IMR-90 (cell line): ENCODE data around the gene RAET1E. TPM values are rescaled to one million over a fixed set of nuclear protein-coding genes. Genes with fewer than 3 reads are reported as not detected.
A peak's percentile ranks its signal among the peaks of the same experiment; 100 is the strongest.

Experiments
- ATAC-seq: fragments of 200-7000 bp; cut with Tn5 transposase; 2 replicates; pipeline ENCODE4 v1.9.1; 2020; ENCODE audit warnings: low read depth, mild to moderate bottlenecking, moderate library complexity
- BruUV-seq: library from RNA; stranded (reverse); fragments of 400-500 nt; replicated peaks from 2 replicates; lab custom pipeline; 2021; lab: Mats Ljungman, UMichigan
- CTCF ChIA-PET: fragments of 300-600 bp; formaldehyde crosslinking; extraction: SDS; loops from one replicate; lab custom pipeline; 2021; ENCODE audit warnings: antibody characterized with exemption; lab: Yijun Ruan, JAX
- POLR2A ChIA-PET: fragments of 300-600 bp; sonication (Branson Sonifier 250); formaldehyde crosslinking; loops from one replicate; lab custom pipeline; 2022; ENCODE audit warnings: antibody characterized with exemption; ENCODE audit not compliant: unreplicated experiment; lab: Charles Lee
- DNase-seq: peaks from one replicate; pipeline ENCODE4 v3.0.0; 2013
- H2AFZ ChIP-seq: replicated peaks from 2 replicates; pipeline ENCODE3; 2013; ENCODE audit warnings: low read length, mild to moderate bottlenecking; ENCODE audit not compliant: poor library complexity
- H2AK5ac ChIP-seq: 2 replicates; pipeline ENCODE4 v1.6.1; 2013; ENCODE audit warnings: low read depth, low read length, inconsistent platforms
- H2AK9ac ChIP-seq: replicated peaks from 2 replicates; pipeline ENCODE3; 2013; ENCODE audit warnings: mild to moderate bottlenecking, low read depth, low read length, moderate library complexity; ENCODE audit not compliant: poor library complexity
- H2BK120ac ChIP-seq: 2 replicates; pipeline ENCODE4 v1.6.1; 2013; ENCODE audit warnings: low read depth, low read length, inconsistent platforms
- H2BK15ac ChIP-seq: 3 replicates; pipeline ENCODE4 v1.6.1; 2013; ENCODE audit warnings: low read depth, low read length, inconsistent platforms
- H2BK20ac ChIP-seq: 2 replicates; pipeline ENCODE4 v1.6.1; 2013; ENCODE audit warnings: low read depth, mild to moderate bottlenecking, inconsistent platforms, low read length, moderate library complexity
- H2BK5ac ChIP-seq: 2 replicates; pipeline ENCODE4 v1.6.1; 2013; ENCODE audit warnings: mild to moderate bottlenecking, low read depth, low read length, inconsistent platforms; ENCODE audit not compliant: poor library complexity, severe bottlenecking
- H3K14ac ChIP-seq: replicated peaks from 2 replicates; pipeline ENCODE4 v1.6.1; 2013; ENCODE audit warnings: low read depth, low read length, inconsistent platforms
- H3K18ac ChIP-seq: 2 replicates; pipeline ENCODE4 v1.6.1; 2013; ENCODE audit warnings: low read depth, low read length, control low read depth
- H3K23ac ChIP-seq: 2 replicates; pipeline ENCODE4 v1.6.1; 2013; ENCODE audit warnings: low read depth, low read length, inconsistent platforms
- H3K27ac ChIP-seq: 2 replicates; pipeline ENCODE4 v1.5.1; 2013; ENCODE audit warnings: mild to moderate bottlenecking, control low read depth, low read length; ENCODE audit not compliant: insufficient read depth
- H3K27me3 ChIP-seq: 2 replicates; pipeline ENCODE4 v1.6.1; 2013; ENCODE audit warnings: low read length; ENCODE audit not compliant: control insufficient read depth, insufficient read depth
- H3K36me3 ChIP-seq: 2 replicates; pipeline ENCODE4 v1.6.1; 2013; ENCODE audit warnings: low read length, mixed read lengths; ENCODE audit not compliant: control insufficient read depth, insufficient read depth
- H3K4ac ChIP-seq: 2 replicates; pipeline ENCODE4 v1.6.1; 2013; ENCODE audit warnings: low read depth, low read length, inconsistent platforms
- H3K4me1 ChIP-seq: 2 replicates; pipeline ENCODE4 v1.6.1; 2013; ENCODE audit warnings: low read length, mixed read lengths; ENCODE audit not compliant: control insufficient read depth, insufficient read depth
- H3K4me2 ChIP-seq: 2 replicates; pipeline ENCODE4 v1.6.1; 2013; ENCODE audit warnings: low read depth, mild to moderate bottlenecking, control low read depth, low read length, moderate library complexity
- H3K4me3 ChIP-seq: 2 replicates; pipeline ENCODE4 v1.5.1; 2013; ENCODE audit warnings: low read depth, mild to moderate bottlenecking, control low read depth, low read length, moderate library complexity; ENCODE audit not compliant: insufficient read depth
- H3K56ac ChIP-seq: 2 replicates; pipeline ENCODE4 v1.6.1; 2013; ENCODE audit warnings: low read length, inconsistent platforms; ENCODE audit not compliant: insufficient read depth; ENCODE audit errors: extremely low read depth
- H3K79me1 ChIP-seq, 2 experiments: 2 replicates each; pipeline ENCODE4 v1.6.1; 2013; ENCODE audit warnings: low read length in 2 of 2, inconsistent platforms in 1 of 2, low read depth in 1 of 2
- H3K9ac ChIP-seq: 2 replicates; pipeline ENCODE4 v1.6.1; 2013; ENCODE audit warnings: low read depth, low read length, control low read depth
- H3K9me1 ChIP-seq: 2 replicates; pipeline ENCODE4 v1.6.1; 2013; ENCODE audit warnings: low read length, inconsistent platforms; ENCODE audit not compliant: insufficient read depth
- H3K9me3 ChIP-seq: 2 replicates; pipeline ENCODE4 v1.6.1; 2013; ENCODE audit warnings: low read length; ENCODE audit not compliant: control insufficient read depth, insufficient read depth
- H4K20me1 ChIP-seq: 2 replicates; pipeline ENCODE4 v1.6.1; 2013; ENCODE audit warnings: low read length, inconsistent platforms; ENCODE audit not compliant: insufficient read depth
- H4K5ac ChIP-seq: 2 replicates; pipeline ENCODE4 v1.6.1; 2013; ENCODE audit warnings: mild to moderate bottlenecking, low read depth, low read length, control low read depth
- H4K8ac ChIP-seq, 2 experiments: 2 replicates each; pipeline ENCODE4 v1.6.1; 2013; ENCODE audit warnings: low read depth in 2 of 2, low read length in 2 of 2, control low read depth in 1 of 2, inconsistent platforms in 1 of 2
- H4K91ac ChIP-seq: 2 replicates; pipeline ENCODE4 v1.6.1; 2013; ENCODE audit warnings: low read depth, low read length, inconsistent platforms; ENCODE audit not compliant: insufficient read depth
- CEBPB ChIP-seq: IDR thresholded peaks from 2 replicates; pipeline ENCODE4 v1.6.1; 2012; ENCODE audit warnings: low read depth, low read length, improper control_type of control experiment
- CHD1 ChIP-seq: IDR thresholded peaks from 2 replicates; pipeline ENCODE4 v1.6.1; 2012; ENCODE audit warnings: low read depth, low read length, improper control_type of control experiment
- CTCF ChIP-seq: conservative IDR thresholded peaks from 2 replicates; pipeline ENCODE4 v1.5.1; 2012; ENCODE audit warnings: mild to moderate bottlenecking, low read depth, low read length, improper control_type of control experiment
- FOS ChIP-seq: fragments of 150-350 bp; IDR thresholded peaks from 2 replicates; pipeline ENCODE4 v1.6.1; 2016; ENCODE audit warnings: low read depth, low read length
- MAZ ChIP-seq: IDR thresholded peaks from 2 replicates; pipeline ENCODE4 v1.6.1; 2012; ENCODE audit warnings: low read depth, mild to moderate bottlenecking, low read length, improper control_type of control experiment, moderate library complexity, borderline replicate concordance
- POLR2A ChIP-seq: IDR thresholded peaks from 2 replicates; pipeline ENCODE4 v1.6.1; 2012; ENCODE audit warnings: mild to moderate bottlenecking, low read depth, low read length
- RCOR1 ChIP-seq: IDR thresholded peaks from 2 replicates; pipeline ENCODE4 v1.6.1; 2012; ENCODE audit warnings: mild to moderate bottlenecking, low read length, improper control_type of control experiment; ENCODE audit not compliant: insufficient replicate concordance
- RFX5 ChIP-seq: IDR thresholded peaks from 2 replicates; pipeline ENCODE4 v1.8.0; 2012; ENCODE audit warnings: low read depth, mild to moderate bottlenecking, low read length, moderate library complexity
- WGBS, 2 experiments: methylation state at CpG; one replicate each; pipeline versions ENCODE4 v1.1.5 to v1.1.7; 2013; ENCODE audit warnings: missing lambda C conversion rate in 2 of 2; ENCODE audit not compliant: insufficient read length in 1 of 2; ENCODE audit errors: extremely low coverage in 2 of 2; 5-methylcytosine and 5-hydroxymethylcytosine counted together
- dilution Hi-C: fragments of 300-500 bp; cut with HindIII; formaldehyde crosslinking; loops from one replicate; pipeline ENCODE4 v1.14.3; 2018; ENCODE audit warnings: low sequenced_read_pairs; ENCODE audit not compliant: unreplicated experiment
- in situ Hi-C: fragments of 300-500 bp; cut with MboI; formaldehyde crosslinking; loops from 3 replicates; pipeline ENCODE4 v1.14.3; 2019; ENCODE audit warnings: low sequenced_read_pairs, inconsistent platforms, mixed read lengths
- intact Hi-C: fragments of 100-400 bp; cut with micrococcal nuclease; formaldehyde crosslinking; loops from 2 replicates; pipeline ENCODE4 v1.10.0; 2022
- polyA plus RNA-seq, 3 experiments: library from polyadenylated mRNA; depleted of rRNA; stranded (reverse); fragments of >200 nt; gene quantifications; 2 replicates each; pipeline ENCODE4 v1.2.3, GENCODE V29; 2012; ENCODE audit warnings: low replicate concordance in 1 of 3
- total RNA-seq: library from RNA; depleted of rRNA; stranded (reverse); fragments of >200 nt; gene quantifications from 2 replicates; pipeline ENCODE4 v1.2.3, GENCODE V29; 2012

Gene RAET1E
- total and polyA plus RNA-seq, 2 of the 4 experiments (the other 2 are of a cell fraction), result not detected

- Histone ChIP-seq H2BK120ac (peak overlapping the region; percentile 99), H2BK5ac (peak overlapping the region; percentile 98), H3K14ac (peak overlapping the region; percentile 91), H3K18ac (peak overlapping the region; percentile 90; the same call in 1 of the 2 replicates), H3K9ac (peak overlapping the region; percentile 85), H3K36me3 (peaks cover 4% of the 10 kb centered on the region), H2BK20ac (peak overlapping the region; percentile 98), H2AK9ac (peak overlapping the region; percentile 92), H4K20me1 (peaks cover 2% of the 10 kb centered on the region; the same call in 1 of the 2 replicates), H4K5ac (peak overlapping the region; percentile 86), H3K4me3 (peak overlapping the region; percentile 34; the same call in 1 of the 2 replicates), H3K56ac (peak overlapping the region; percentile 93), H2BK15ac (peak overlapping the region; percentile 98; the same call in 2 of the 3 replicates), H3K4ac (peak overlapping the region; percentile 98), H3K27me3 (no peaks in the 10 kb centered on the region), H4K91ac (peak overlapping the region; percentile 98), H3K4me2 (peak overlapping the region; percentile 82), H3K9me1 (peaks cover 22% of the 10 kb centered on the region), H3K4me1 (peaks cover 26% of the 10 kb centered on the region), H2AK5ac (no peak overlapping the region), H3K79me1 (peaks cover 14 to 56% of the 10 kb centered on the region in 2 experiments), H4K8ac (peak overlapping the region; percentile 73 to 95; a peak in 3 of 4 replicates), H3K23ac (peak overlapping the region; percentile 79; the same call in 1 of the 2 replicates), H2AFZ (no peak overlapping the region), H3K27ac (peak overlapping the region; percentile 97), H3K9me3 (no peaks in the 10 kb centered on the region)
- TF ChIP-seq RCOR1 (peak; percentile 14), RFX5 (no peak), CTCF (no peak), CHD1 (peak; percentile 88; the same call in 1 of the 2 replicates), POLR2A (peak; percentile 83), MAZ (no peak), FOS (peak; percentile 79; the same call in 1 of the 2 replicates), CEBPB (peak; percentile 87)
- WGBS, 2 experiments, result no CpG with 5 or more reads among the region's 5 CpGs
- in situ Hi-C loops, result no loop called here
- DNase-seq (peak; percentile 94), ATAC-seq (peak; percentile 80)
- intact Hi-C loops, result no loop called here
- dilution Hi-C loops, result no loop called here
- BruUV-seq, result no TSS peak
- CTCF ChIA-PET, result no interaction called here
- POLR2A ChIA-PET, result interaction anchor here (0.6 kb wide), 1 partner anchor 129 kb away, joined by 4 read pairs; no protein-coding TSS in a partner anchor
These were observed 42.8 kb downstream of the RAET1E start for GRCh38 chr6:149855040-149855654.
